SK-N-SH (cell line): ENCODE data around the gene AXIN1. TPM values are rescaled to one million over a fixed set of nuclear protein-coding genes. Genes with fewer than 3 reads are reported as not detected.
"Not testable (repeated sequence)": the region's sequence is repeated elsewhere in the genome, so short reads cannot be mapped to it uniquely, and the experiment has no call there.

Experiments
- CTCF ChIA-PET: fragments of 300-600, 350-600 bp; formaldehyde crosslinking; extraction: SDS; loops from one replicate; lab custom pipeline; 2021; lab: Yijun Ruan, JAX
- POLR2A ChIA-PET: fragments of 350-600 bp; sonication (Branson Sonifier 250); formaldehyde crosslinking; extraction: SDS; loops from one replicate; lab custom pipeline; 2020; ENCODE audit warnings: antibody characterized with exemption, inconsistent platforms; lab: Yijun Ruan, JAX
- DNase-seq: peaks from one replicate; pipeline ENCODE4 v3.0.0; 2012
- H2AFZ ChIP-seq: fragments of 200-600 bp; sonication (generic); 2 replicates; pipeline ENCODE4 v1.8.1; 2016; ENCODE audit warnings: antibody characterized with exemption, mild to moderate bottlenecking, low read depth
- H3F3A ChIP-seq: fragments of 200-600 bp; sonication (generic); replicated peaks from 2 replicates; pipeline ENCODE3; 2016; ENCODE audit warnings: antibody characterized with exemption, mild to moderate bottlenecking; ENCODE audit not compliant: insufficient read depth
- H3K27ac ChIP-seq, 2 experiments: fragments of 200-500 bp in 1 of 2; fragments of 200-600 bp in 1 of 2; sonication (Bioruptor generic) in 1 of 2; sonication (generic), shearing (Covaris generic) in 1 of 2; 2 replicates each; pipeline versions ENCODE4 v1.5.1 to v1.6.1; 2014 to 2016; ENCODE audit warnings: low read depth in 2 of 2, inconsistent platforms in 1 of 2, low read length in 1 of 2, mild to moderate bottlenecking in 1 of 2, mixed read lengths in 1 of 2
- H3K27me3 ChIP-seq: fragments of 200-600 bp; sonication (generic), shearing (Covaris generic); 2 replicates; pipeline ENCODE4 v1.6.1; 2016; ENCODE audit warnings: mixed run types; ENCODE audit not compliant: insufficient read depth
- H3K36me3 ChIP-seq, 2 experiments: fragments of 200-500 bp in 1 of 2; fragments of 200-600 bp in 1 of 2; sonication (Bioruptor generic) in 1 of 2; sonication (generic) in 1 of 2; replicated peaks in 1 of 2; 2 replicates each; pipeline versions ENCODE3 to v1.5.1; 2014 to 2016; ENCODE audit warnings: low read length in 1 of 2, mild to moderate bottlenecking in 1 of 2; ENCODE audit not compliant: insufficient read depth in 2 of 2, control insufficient read depth in 1 of 2
- H3K4me1 ChIP-seq, 2 experiments: fragments of 200-500 bp in 1 of 2; fragments of 200-600 bp in 1 of 2; sonication (Bioruptor generic) in 1 of 2; sonication (generic), shearing (Covaris generic) in 1 of 2; 2 replicates each; pipeline versions ENCODE4 v1.5.1 to v1.6.1; 2014 to 2016; ENCODE audit warnings: low read depth in 1 of 2, low read length in 1 of 2, mixed run types in 1 of 2; ENCODE audit not compliant: insufficient read depth in 2 of 2, control insufficient read depth in 1 of 2
- H3K4me2 ChIP-seq: fragments of 200-600 bp; sonication (generic), shearing (Covaris generic); 2 replicates; pipeline ENCODE4 v1.6.1; 2017; ENCODE audit warnings: mixed run types
- H3K4me3 ChIP-seq, 2 experiments: fragments of 200-500 bp in 1 of 2; fragments of 200-600 bp in 1 of 2; sonication (Bioruptor generic) in 1 of 2; sonication (generic), shearing (Covaris generic) in 1 of 2; 2 replicates each; pipeline versions ENCODE4 v1.5.1 to v1.8.1; 2014 to 2016; ENCODE audit warnings: low read depth in 2 of 2, inconsistent platforms in 1 of 2, low read length in 1 of 2, mild to moderate bottlenecking in 1 of 2, mixed read lengths in 1 of 2, moderate library complexity in 1 of 2
- H3K79me2 ChIP-seq: fragments of 200-600 bp; sonication (generic); 2 replicates; pipeline ENCODE4 v1.8.1; 2017; ENCODE audit warnings: mild to moderate bottlenecking; ENCODE audit not compliant: insufficient read depth
- H3K9ac ChIP-seq: fragments of 200-600 bp; sonication (generic); 2 replicates; pipeline ENCODE4 v1.6.1; 2017; ENCODE audit warnings: mixed run types
- H3K9me2 ChIP-seq: fragments of 200-600 bp; sonication (generic); 2 replicates; pipeline ENCODE4 v1.6.1; 2017; ENCODE audit warnings: mixed run types
- H3K9me3 ChIP-seq: fragments of 200-600 bp; sonication (generic); 2 replicates; pipeline ENCODE4 v1.6.1; 2017; ENCODE audit warnings: mixed run types, mild to moderate bottlenecking, moderate library complexity
- H4K20me1 ChIP-seq: fragments of 200-600 bp; sonication (generic); 2 replicates; pipeline ENCODE4 v1.6.1; 2017; ENCODE audit warnings: mild to moderate bottlenecking, mixed run types; ENCODE audit not compliant: insufficient read depth
- CTCF ChIP-seq: fragments of 200-600 bp; sonication (generic); IDR thresholded peaks from 2 replicates; pipeline ENCODE4 v1.6.1; 2017; ENCODE audit warnings: antibody characterized with exemption, mild to moderate bottlenecking, moderate library complexity
- ELF1 ChIP-seq: IDR thresholded peaks from 2 replicates; pipeline ENCODE4 v1.4.0; 2012
- EP300 ChIP-seq, 2 experiments: IDR thresholded peaks; 2 replicates each; pipeline versions ENCODE4 v1.4.0 to v1.6.1; 2012; ENCODE audit warnings: borderline replicate concordance in 1 of 2, low read depth in 1 of 2, low read length in 1 of 2
- EZH2phosphoT487 ChIP-seq: fragments of 200-600 bp; sonication (generic); IDR thresholded peaks from 2 replicates; pipeline ENCODE4 v1.6.1; 2017; ENCODE audit warnings: low read depth, mixed run types, mild to moderate bottlenecking, antibody characterized with exemption, moderate library complexity, borderline replicate concordance
- FOSL2 ChIP-seq: IDR thresholded peaks from 2 replicates; pipeline ENCODE4 v1.4.0; 2012; ENCODE audit warnings: low read depth, mild to moderate bottlenecking, moderate library complexity, borderline replicate concordance
- GABPA ChIP-seq: IDR thresholded peaks from 2 replicates; pipeline ENCODE4 v1.4.0; 2012; ENCODE audit warnings: low read depth, mild to moderate bottlenecking
- GATA2 ChIP-seq: sonication (generic); formaldehyde crosslinking; IDR thresholded peaks from 2 replicates; pipeline ENCODE4 v1.5.0; 2020; ENCODE audit warnings: mild to moderate bottlenecking, missing genetic modification reagents
- MAX ChIP-seq: IDR thresholded peaks from 2 replicates; pipeline ENCODE4 v1.4.0; 2012; ENCODE audit warnings: low read depth
- POLR2AphosphoS5 ChIP-seq: IDR thresholded peaks from 2 replicates; pipeline ENCODE4 v1.6.1; 2012; ENCODE audit warnings: low read depth, low read length
- RFX5 ChIP-seq: IDR thresholded peaks from 2 replicates; pipeline ENCODE4 v1.6.1; 2012; ENCODE audit warnings: mild to moderate bottlenecking, improper control_type of control experiment, low read length
- SIN3A ChIP-seq: IDR thresholded peaks from 2 replicates; pipeline ENCODE4 v1.6.1; 2012; ENCODE audit warnings: low read depth, mild to moderate bottlenecking, low read length, moderate library complexity, borderline replicate concordance
- SMC3 ChIP-seq: IDR thresholded peaks from 2 replicates; pipeline ENCODE4 v1.6.1; 2012; ENCODE audit warnings: low read depth, low read length, improper control_type of control experiment
- YY1 ChIP-seq: IDR thresholded peaks from 2 replicates; pipeline ENCODE4 v1.4.0; 2012; ENCODE audit warnings: low read depth, mild to moderate bottlenecking
- WGBS: methylation state at CpG from one replicate; pipeline ENCODE4 v1.1.6; 2017; ENCODE audit warnings: low lambda C conversion rate; 5-methylcytosine and 5-hydroxymethylcytosine counted together
- polyA plus RNA-seq, 3 experiments: library from polyadenylated mRNA; depleted of rRNA; stranded (reverse); fragments of >200 nt; gene quantifications; 2 replicates each; pipeline ENCODE4 v1.2.3, GENCODE V29; 2012

AXIN1 gene
- polyA plus RNA-seq, 1 of the 3 experiments (the other 2 are of a cell fraction) = 19.9 TPM

- WGBS = 53% methylated on average over 3 of the region's 16 CpGs
- ChIA-PET CTCF (interaction anchor here (0.6 to 1.8 kb wide), 2 partner anchors 17 to 312 kb away, joined by 3 to 9 read pairs; no protein-coding TSS in a partner anchor), POLR2A (interaction anchor here (0.7 kb wide), 1 partner anchor 206 kb away, joined by 3 read pairs; no protein-coding TSS in a partner anchor)
- peak overlapping the region; percentile 97; the same call in 1 of the 2 replicates for H3K4me2 ChIP-seq
- H2AFZ ChIP-seq = no peak overlapping the region
- H3K4me3 ChIP-seq = no peak overlapping the region
- H3K36me3 ChIP-seq = peaks cover 0 to 30% of the 10 kb centered on the region in 2 experiments
- H4K20me1 ChIP-seq = peaks cover 17% of the 10 kb centered on the region
- peaks cover 29% of the 10 kb centered on the region for H3K79me2 ChIP-seq
- no peaks in the 10 kb centered on the region for H3K9me2 ChIP-seq
- H3K4me1 ChIP-seq = peaks cover 5 to 23% of the 10 kb centered on the region in 2 experiments; a peak in 2 of 4 replicates
- no peaks in the 10 kb centered on the region for H3F3A ChIP-seq
- TF ChIP-seq SIN3A (no peak), EZH2phosphoT487 (no peak), GATA2 (CRISPR knock-in tag) (no peak), YY1 (no peak), EP300 (IDR thresholded peaks at IDR 0.05; ENCODE audit: borderline replicate concordance in 1 of 2, low read depth in 1 of 2, low read length in 1 of 2) (no peak), GABPA (no peak), POLR2AphosphoS5 (no peak), SMC3 (no peak), CTCF (no peak), ELF1 (no peak), FOSL2 (no peak)
- TF ChIP-seq, all 33 proteins: peak for 0
- no peaks in the 10 kb centered on the region for H3K9me3 ChIP-seq
- no peak overlapping the region for H3K9ac ChIP-seq
- H3K27ac ChIP-seq = no peak overlapping the region
- no peaks in the 10 kb centered on the region for H3K27me3 ChIP-seq
- DNase-seq = no peak
These were observed 26.8 kb upstream of the AXIN1 start for GRCh38 chr16:379183-379960.

GRCh38 chr16:378821-379182 is 26.3 kb upstream of the AXIN1 start:
- DNase-seq = no peak
- H3K27me3 ChIP-seq = no peaks in the 10 kb centered on the region
- POLR2A ChIA-PET = no interaction called here
- H3K4me3 ChIP-seq = no peak overlapping the region
- CTCF ChIA-PET = interaction anchor here (0.6 kb wide), 1 partner anchor 312 kb away, joined by 3 read pairs; no protein-coding TSS in a partner anchor
- H3K9me3 ChIP-seq = no peaks in the 10 kb centered on the region
- WGBS = 68% methylated on average over 5 of the region's 14 CpGs
- no peak overlapping the region for H3K27ac ChIP-seq
- H3K4me1 ChIP-seq = peaks cover 5 to 23% of the 10 kb centered on the region in 2 experiments; a peak in 2 of 4 replicates
- H2AFZ ChIP-seq = no peak overlapping the region
- peaks cover 0 to 35% of the 10 kb centered on the region in 2 experiments for H3K36me3 ChIP-seq
- TF ChIP-seq RFX5 (no peak), MAX (no peak), YY1 (no peak)
- peaks cover 17% of the 10 kb centered on the region for H4K20me1 ChIP-seq
- no peak overlapping the region for H3K9ac ChIP-seq
- no peak overlapping the region for H3K4me2 ChIP-seq
- peaks cover 29% of the 10 kb centered on the region for H3K79me2 ChIP-seq
- no peaks in the 10 kb centered on the region for H3F3A ChIP-seq
- H3K9me2 ChIP-seq = no peaks in the 10 kb centered on the region

- CTCF ChIA-PET, H3K9me3 ChIP-seq: not testable (repeated sequence)
These were observed 25.7 kb upstream of the AXIN1 start for GRCh38 chr16:378113-378820.

More at GRCh38 chr16:378113-378820, 25.7 kb upstream of the AXIN1 start:
- POLR2A ChIA-PET, H3K9ac ChIP-seq, H3K9me2 ChIP-seq, H3K27me3 ChIP-seq, H2AFZ ChIP-seq, H3K4me2 ChIP-seq, DNase-seq, H3F3A ChIP-seq, H3K27ac ChIP-seq, H3K4me3 ChIP-seq: not testable (repeated sequence)
- peaks cover 5 to 23% of the 10 kb centered on the region in 2 experiments; a peak in 2 of 4 replicates for H3K4me1 ChIP-seq
- H3K79me2 ChIP-seq = peaks cover 29% of the 10 kb centered on the region
- H4K20me1 ChIP-seq = peaks cover 17% of the 10 kb centered on the region
- 91% methylated on average over 30 of the region's 36 CpGs for WGBS
- peaks cover 0 to 36% of the 10 kb centered on the region in 2 experiments for H3K36me3 ChIP-seq
